Suprapubic skin (tissue), 4 donors: ENCODE measurements around the gene CREB5.

Source experiments
- CTCF ChIP-seq, 2 donors: fragments of 200-600 bp in 1 of 2; fragments of 450-650 bp in 1 of 2; sonication (generic) in 1 of 2; IDR thresholded peaks; one replicate each; pipeline ENCODE4 v1.5.1; 2016 to 2019; ENCODE audit warnings: antibody characterized with exemption in 2 of 2, mild to moderate bottlenecking in 1 of 2, moderate library complexity in 1 of 2
- EP300 ChIP-seq: sonication (generic); formaldehyde crosslinking; IDR thresholded peaks from one replicate; pipeline ENCODE4 v1.6.1; 2017; ENCODE audit warnings: antibody characterized with exemption
- POLR2A ChIP-seq, 2 donors: fragments of 450-650 bp; IDR thresholded peaks; one replicate each; pipeline ENCODE4 v1.6.1; 2017; ENCODE audit warnings: antibody characterized with exemption in 2 of 2, mild to moderate bottlenecking in 2 of 2, moderate library complexity in 2 of 2
- POLR2AphosphoS5 ChIP-seq, 3 donors: sonication (generic); formaldehyde crosslinking; IDR thresholded peaks; one replicate each; pipeline ENCODE4 v1.6.1; 2017; ENCODE audit warnings: antibody characterized with exemption in 3 of 3

GRCh38 chr7:28430616-28431015 lies 18.3 kb downstream of the CREB5 start:
- TF ChIP-seq CTCF (IDR thresholded peaks at IDR 0.05) (no peak), POLR2AphosphoS5 (IDR thresholded peaks at IDR 0.05) (no peak), POLR2A (IDR thresholded peaks at IDR 0.05) (no peak), EP300 (no peak)
